Epithelial cell of prostate (primary cell): ENCODE measurements around the gene AGBL3.
"Not testable (repeated sequence)": the region's sequence is repeated elsewhere in the genome, so short reads cannot be mapped to it uniquely, and the experiment has no call there.

Source experiments
- DNase-seq: peaks from one replicate; pipeline ENCODE4 v3.0.0-alpha.2; 2011; ENCODE audit warnings: low read depth, low spot score
- H3K27ac ChIP-seq: fragments of 450-650 bp; 2 replicates; pipeline ENCODE4 v1.5.1; 2017; ENCODE audit warnings: mild to moderate bottlenecking

Gene AGBL3

GRCh38 chr7:135164357-135165061, 178.2 kb downstream of the AGBL3 start:
- H3K27ac ChIP-seq: no peak overlapping the region
- no peak for DNase-seq

- DNase-seq: no peak
- no peak overlapping the region for H3K27ac ChIP-seq
Observed at GRCh38 chr7:135165862-135166261, 179.6 kb downstream of the AGBL3 start.

GRCh38 chr7:135166338-135166990, 180.2 kb downstream of the AGBL3 start:
- H3K27ac ChIP-seq: no peak overlapping the region

GRCh38 chr7:135167365-135167917, 181.1 kb downstream of the AGBL3 start:
- H3K27ac ChIP-seq: no peak overlapping the region
- no peak for DNase-seq

More at GRCh38 chr7:135166338-135166990, 180.2 kb downstream of the AGBL3 start:
- DNase-seq: no peak

GRCh38 chr7:135168001-135168400, 181.7 kb downstream of the AGBL3 start:
- no peak overlapping the region for H3K27ac ChIP-seq
- DNase-seq: no peak

- peak overlapping the region; percentile 98 for H3K27ac ChIP-seq
- DNase-seq: no peak
Observed at GRCh38 chr7:135168489-135169140, 182.3 kb downstream of the AGBL3 start.

GRCh38 chr7:135169141-135169963, 183.0 kb downstream of the AGBL3 start:
- peak; percentile 73 for DNase-seq
- H3K27ac ChIP-seq: peak overlapping the region; percentile 98

- peak overlapping the region; percentile 98 for H3K27ac ChIP-seq
- no peak for DNase-seq
Observed at GRCh38 chr7:135169964-135170273, 183.6 kb downstream of the AGBL3 start.

- peak within 1 kb of the TSS; percentile 98 for H3K27ac ChIP-seq
- peak; percentile 46 for DNase-seq
Observed at GRCh38 chr7:135170274-135170997, 184.1 kb downstream of the AGBL3 start, which contains the start of gene CYREN. CYREN (minus strand) TSS chr7:135170707; CDS start chr7:135168922, 1,785 bp downstream.

GRCh38 chr7:135170998-135171481, 184.7 kb downstream of the AGBL3 start:
- DNase-seq: not testable (repeated sequence)
- peak overlapping the region; percentile 98 for H3K27ac ChIP-seq

- peak overlapping the region; percentile 98 for H3K27ac ChIP-seq
- DNase-seq: peak; percentile 33
Observed at GRCh38 chr7:135171581-135172291, 185.4 kb downstream of the AGBL3 start.

- not testable (repeated sequence) for DNase-seq, H3K27ac ChIP-seq
Observed at GRCh38 chr7:135173916-135174315, 187.6 kb downstream of the AGBL3 start.

- no peak for DNase-seq
- H3K27ac ChIP-seq: peak overlapping the region; percentile 94
Observed at GRCh38 chr7:135174941-135175340, 188.6 kb downstream of the AGBL3 start.

- H3K27ac ChIP-seq: peak overlapping the region; percentile 94
- peak; percentile 49 for DNase-seq
Observed at GRCh38 chr7:135175931-135176330, 189.6 kb downstream of the AGBL3 start.

GRCh38 chr7:135177028-135177696, 190.9 kb downstream of the AGBL3 start:
- H3K27ac ChIP-seq: peak overlapping the region; percentile 94

GRCh38 chr7:135178364-135178763, 192.1 kb downstream of the AGBL3 start:
- peak overlapping the region; percentile 94 for H3K27ac ChIP-seq
- DNase-seq: no peak

More at GRCh38 chr7:135177028-135177696, 190.9 kb downstream of the AGBL3 start:
- DNase-seq: peak; percentile 89

GRCh38 chr7:135179321-135179925, 193.1 kb downstream of the AGBL3 start:
- DNase-seq: no peak
- H3K27ac ChIP-seq: no peak overlapping the region

- DNase-seq: no peak
- H3K27ac ChIP-seq: no peak overlapping the region
Observed at GRCh38 chr7:135180122-135180521, 193.8 kb downstream of the AGBL3 start.
